Cardiac septum (tissue), 1 donor: Measurements from ENCODE around the gene MOGAT2. TPM values are rescaled to one million over a fixed set of nuclear protein-coding genes. Genes with fewer than 3 reads are reported as not detected.
A peak's percentile ranks its signal among the peaks of the same experiment; 100 is the strongest.

Source experiments
- DNase-seq: peaks from one replicate; pipeline ENCODE4 v3.0.0-alpha.2; 2020; ENCODE audit warnings: low spot score
- intact Hi-C: fragments of 100-400 bp; cut with DNase I; formaldehyde crosslinking; loops from one replicate; pipeline ENCODE4 v1.14.0; 2022
- total RNA-seq: library from RNA; stranded (reverse); fragmentation: NEBNext Ultra II Directional; extraction: Animal tissue kit (Norgen Biotek cat#: 25700); gene quantifications from one replicate; pipeline ENCODE4 v1.2.1, GENCODE V29; 2021
- donor health status: DM: no; HTN: no; CAD: no.

The MOGAT2 gene
- total RNA-seq, 1 donor from 2014 or later, result not detected

DNA sequence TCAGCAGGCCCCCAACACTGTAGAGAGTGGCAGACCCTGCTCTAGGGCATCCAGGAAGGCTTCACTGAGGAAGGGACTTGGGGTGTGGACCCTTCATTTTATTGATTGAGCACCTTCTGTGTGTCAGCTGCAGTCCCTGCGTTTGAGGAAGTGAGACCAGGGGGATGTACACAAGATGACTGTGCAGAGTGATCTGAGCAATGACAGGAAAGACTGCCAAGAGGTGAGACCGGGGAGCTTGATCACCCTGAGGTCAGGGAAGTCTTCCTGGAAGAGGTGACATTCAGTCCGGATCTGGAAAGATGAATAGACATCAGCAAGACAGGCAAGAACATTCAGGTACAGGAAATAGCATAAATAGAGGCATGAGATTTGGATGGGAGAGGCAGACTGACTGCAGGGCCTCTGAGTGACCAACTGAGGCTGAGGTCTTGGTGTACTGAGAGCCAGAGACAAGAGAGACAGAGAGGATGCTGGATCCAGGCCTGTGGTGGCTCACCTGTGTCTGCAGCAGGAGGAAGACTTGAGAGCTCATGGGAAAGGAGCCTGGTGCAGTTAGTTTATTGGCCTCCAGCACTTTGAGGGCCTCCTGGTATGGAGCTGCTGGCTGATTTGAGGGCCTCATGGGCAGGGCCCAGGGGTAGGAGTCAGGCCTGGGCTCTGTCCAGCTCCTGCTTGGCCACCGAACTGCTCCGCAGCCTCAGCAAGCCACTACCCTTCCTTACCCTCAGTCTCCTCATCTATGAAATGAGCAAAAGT is 56.1 kb downstream of the MOGAT2 start:
- intact Hi-C loops, result no loop called here
- DNase-seq, result peak; percentile 82

DNA sequence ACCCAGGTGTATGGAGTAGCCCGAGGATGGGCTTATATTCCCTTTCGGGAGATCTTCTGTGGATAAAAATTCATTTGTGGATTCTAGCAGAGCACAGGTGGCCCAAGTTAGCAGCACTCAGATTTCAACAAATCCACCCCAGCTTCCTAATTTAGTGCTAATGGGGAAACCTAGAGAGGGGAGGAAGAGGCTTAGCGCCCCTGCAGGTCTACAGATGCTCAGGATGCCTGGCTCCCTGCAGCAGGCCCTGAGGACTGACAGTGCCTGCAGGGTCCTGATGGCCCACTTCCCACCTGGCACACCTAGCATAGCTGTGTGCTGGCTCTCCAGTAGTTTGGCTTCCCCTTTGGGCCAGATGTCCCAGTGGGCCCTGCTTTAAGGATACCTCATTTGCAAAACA is 57.4 kb downstream of the MOGAT2 start:
- intact Hi-C loops, result no loop called here
- DNase-seq, result peak; percentile 44

DNA sequence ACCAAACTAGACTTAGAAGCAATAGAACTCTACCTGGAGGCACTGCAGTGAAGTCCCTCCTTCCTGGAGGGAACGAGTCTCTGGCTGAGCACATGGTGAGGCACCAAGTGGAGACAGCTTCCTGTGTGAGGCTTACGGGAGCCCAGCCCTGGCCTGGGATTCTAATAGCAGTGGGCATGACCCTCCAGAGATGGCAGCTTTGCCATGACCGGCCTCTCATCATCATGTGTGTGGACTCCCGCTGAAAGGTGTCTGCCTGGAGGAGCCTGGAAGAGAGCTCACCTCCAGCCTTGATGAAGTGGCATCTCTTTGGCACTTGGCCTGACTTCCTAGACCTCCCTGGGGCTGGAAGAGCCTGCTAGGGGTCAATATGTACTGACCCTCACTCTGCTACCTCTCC is 58.9 kb downstream of the MOGAT2 start:
- intact Hi-C loops, result no loop called here
- DNase-seq, result no peak

DNA sequence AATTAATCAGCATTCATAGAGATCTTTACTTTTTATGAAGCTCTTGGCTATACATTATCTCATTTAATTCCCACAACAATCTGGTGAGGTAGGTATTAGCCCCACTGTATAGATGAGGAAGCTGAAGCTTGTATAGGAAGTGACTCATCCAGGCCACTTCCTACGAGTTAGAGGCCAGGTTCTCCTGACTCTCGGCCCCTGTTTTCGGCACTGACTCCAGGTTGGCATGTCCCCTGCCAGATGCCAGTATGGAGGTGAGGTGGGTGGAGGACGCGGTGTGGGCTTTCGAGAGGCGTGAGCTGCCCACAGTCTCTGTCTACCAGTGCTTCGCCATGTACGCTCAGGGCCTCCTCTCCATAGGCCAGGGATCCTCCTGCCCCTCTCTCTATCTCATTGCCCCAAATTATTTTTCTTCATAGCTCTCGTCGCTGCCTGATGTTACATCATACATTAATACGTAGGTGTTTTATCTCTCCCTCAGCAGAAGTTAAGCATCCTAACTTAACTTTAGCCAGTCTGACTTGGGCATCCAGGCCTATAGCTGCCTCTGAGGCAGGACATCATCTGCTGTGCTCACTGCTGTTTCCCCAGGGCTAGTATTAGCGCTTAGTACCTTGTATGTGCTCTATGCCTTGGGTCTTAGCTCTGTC is 59.9 kb downstream of the MOGAT2 start:
- no peak for DNase-seq
- intact Hi-C loops, result no loop called here

DNA sequence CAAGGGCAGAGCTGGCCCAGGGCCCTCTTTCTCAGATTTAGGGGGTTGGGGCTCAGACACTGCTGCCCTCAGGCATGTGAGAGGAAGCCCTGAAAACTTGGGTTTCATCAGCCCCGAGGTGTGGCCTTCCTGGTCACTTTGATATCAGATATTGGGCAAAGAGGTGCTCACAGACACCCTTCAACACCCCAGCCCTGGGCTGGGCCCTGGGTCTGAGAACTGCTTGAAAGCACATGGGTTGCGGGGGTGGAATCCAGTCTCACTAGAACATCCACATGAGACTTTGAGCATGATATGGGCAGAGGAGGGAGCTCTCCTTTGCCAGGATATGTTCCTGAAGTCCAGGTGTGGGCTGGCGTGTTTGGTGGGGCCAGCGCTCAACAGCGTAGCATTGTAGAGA is 61.3 kb downstream of the MOGAT2 start:
- peak; percentile 17 for DNase-seq
- intact Hi-C loops, result no loop called here

DNA sequence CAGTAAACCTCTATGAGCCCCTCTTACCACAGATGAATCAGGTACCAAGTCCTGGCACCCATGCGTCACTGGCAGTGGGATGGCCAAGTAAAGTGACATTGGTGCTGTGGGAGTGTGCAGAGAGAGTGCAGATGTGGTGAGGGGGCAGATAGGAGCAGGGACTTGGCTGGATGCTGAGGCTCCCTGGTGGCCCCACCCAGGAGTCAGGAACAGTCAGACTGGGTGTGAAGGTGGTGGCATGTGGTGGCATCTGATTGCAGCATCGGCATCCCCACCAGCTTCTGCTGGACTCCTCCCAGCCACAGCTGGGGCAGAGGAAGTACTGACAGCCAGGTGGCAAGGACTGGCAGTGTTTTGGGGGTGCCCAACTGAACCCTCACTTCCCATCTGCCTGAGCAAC is 62.3 kb downstream of the MOGAT2 start:
- intact Hi-C loops, result no loop called here

DNA sequence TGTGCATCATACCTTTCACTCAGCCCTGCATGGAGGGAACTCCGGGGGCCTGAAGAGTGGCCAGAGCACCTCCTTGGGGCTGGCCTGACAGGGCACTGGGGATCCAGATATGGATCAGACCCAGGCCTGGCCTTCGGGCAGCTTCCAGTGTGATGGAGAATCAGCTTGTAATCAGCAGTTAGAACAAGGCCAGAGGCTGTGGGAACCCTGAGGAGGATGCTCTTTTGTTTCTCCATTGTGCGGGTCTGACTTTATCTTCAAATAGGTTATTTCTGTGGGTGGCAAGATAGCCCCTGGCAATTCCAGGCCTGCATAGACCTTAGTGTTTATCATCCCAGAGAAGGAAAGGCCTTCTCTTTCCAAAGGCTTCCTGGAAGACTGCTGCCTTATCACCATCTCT is 63.2 kb downstream of the MOGAT2 start:
- intact Hi-C loops, result no loop called here
- DNase-seq, result no peak

More for the DNA sequence above, 62.3 kb downstream of the MOGAT2 start:
- no peak for DNase-seq

DNA sequence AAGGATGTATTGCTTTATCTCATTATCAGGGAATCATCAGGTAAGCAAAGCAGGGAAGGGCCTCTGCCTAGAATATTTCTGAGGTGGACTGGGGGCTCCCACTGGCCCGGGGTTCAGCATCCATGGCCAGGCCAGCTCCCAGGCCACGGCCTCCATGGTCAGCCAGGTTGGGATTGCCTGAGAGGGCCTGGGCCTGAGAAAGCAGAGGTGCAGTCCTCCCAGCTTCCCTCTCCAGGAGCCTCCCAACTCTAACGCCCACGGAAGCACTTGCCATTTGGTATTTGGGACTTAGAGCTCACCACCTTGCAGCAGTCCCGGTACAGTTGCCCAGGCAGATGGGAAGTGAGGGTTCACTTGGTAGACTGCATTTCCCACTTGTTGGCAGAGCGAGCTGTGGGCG is 63.7 kb downstream of the MOGAT2 start:
- intact Hi-C loops, result no loop called here
- no peak for DNase-seq

DNA sequence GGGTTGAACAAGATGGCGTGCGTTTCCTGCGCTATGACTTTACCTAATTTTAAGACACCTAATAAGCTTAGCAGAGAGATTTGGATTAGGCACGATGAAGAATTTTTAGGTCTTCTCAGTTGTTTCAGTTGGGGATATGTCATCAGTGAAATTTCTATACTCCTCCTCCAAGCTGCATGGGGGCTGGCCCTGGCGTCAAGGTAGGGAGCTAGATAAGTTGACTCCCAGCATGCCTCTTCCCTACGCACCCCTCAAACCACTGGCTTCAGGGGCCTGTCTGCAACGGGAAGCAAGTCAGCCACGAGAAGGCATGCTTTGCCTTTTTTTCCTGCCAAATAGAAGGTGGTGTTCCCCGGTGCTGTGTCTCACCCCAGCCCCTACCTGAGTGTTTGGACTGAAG is 64.2 kb downstream of the MOGAT2 start:
- intact Hi-C loops, result no loop called here
- no peak for DNase-seq

Other genes with a start within 250 kb of the MOGAT2 start
- 6.9 TPM for gene GDPD5, start 191.9 kb upstream of the MOGAT2 start, total RNA-seq
- 133 TPM for gene SERPINH1, start 155.6 kb upstream of the MOGAT2 start, total RNA-seq
- gene MAP6, start 48.8 kb upstream of the MOGAT2 start, total RNA-seq, result 7.2 TPM
- gene DGAT2, start 50.9 kb downstream of the MOGAT2 start, total RNA-seq, result 10.3 TPM
- 13.9 TPM for gene UVRAG, start 97.4 kb downstream of the MOGAT2 start, total RNA-seq